Dermis microvascular lymphatic vessel endothelial cell (primary cell): ENCODE measurements around the gene AKT3. TPM values are rescaled to one million over a fixed set of nuclear protein-coding genes. Genes with fewer than 3 reads are reported as not detected.

Experiments
- DNase-seq, 2 donors: peaks; one replicate each; pipeline versions ENCODE4 v3.0.0 to v3.0.0-alpha.2; 2010; ENCODE audit warnings: low read depth in 2 of 2
- total RNA-seq: library from RNA; depleted of rRNA; stranded (reverse); fragments of >200 nt; gene quantifications from 2 replicates; pipeline ENCODE4 v1.2.1, GENCODE V29; 2014

Gene AKT3
- total RNA-seq, 1 donor from 2014 or later: 44.2 TPM

GRCh38 chr1:243469497-243469896 is 380.5 kb downstream of the AKT3 start:
- DNase-seq: no peak

- no peak for DNase-seq
Measured at GRCh38 chr1:243465738-243466137, 384.3 kb downstream of the AKT3 start.

GRCh38 chr1:243465081-243465480 is 385.0 kb downstream of the AKT3 start:
- DNase-seq: no peak

GRCh38 chr1:243462929-243463697 is 386.9 kb downstream of the AKT3 start:
- DNase-seq: no peak

GRCh38 chr1:243461700-243462099 is 388.3 kb downstream of the AKT3 start:
- DNase-seq: no peak

- DNase-seq: no peak
Measured at GRCh38 chr1:243459059-243459458, 391.0 kb downstream of the AKT3 start.

- no peak for DNase-seq
Measured at GRCh38 chr1:243457363-243457982, 392.6 kb downstream of the AKT3 start.

- DNase-seq: no peak
Measured at GRCh38 chr1:243455760-243456651, 394.0 kb downstream of the AKT3 start.

- no peak for DNase-seq
Measured at GRCh38 chr1:243454328-243454997, 395.6 kb downstream of the AKT3 start.

GRCh38 chr1:243452092-243452491 is 398.0 kb downstream of the AKT3 start:
- DNase-seq: no peak

GRCh38 chr1:243449373-243449772 is 400.7 kb downstream of the AKT3 start:
- DNase-seq: no peak

GRCh38 chr1:243447844-243448243 is 402.2 kb downstream of the AKT3 start:
- no peak for DNase-seq

- DNase-seq: no peak
Measured at GRCh38 chr1:243447347-243447746, 402.7 kb downstream of the AKT3 start.

GRCh38 chr1:243443557-243443956 is 406.5 kb downstream of the AKT3 start:
- DNase-seq: peak; percentile 10 to 58

- no peak for DNase-seq
Measured at GRCh38 chr1:243441601-243442000, 408.4 kb downstream of the AKT3 start.

GRCh38 chr1:243440406-243440805 is 409.6 kb downstream of the AKT3 start:
- no peak for DNase-seq

- no peak for DNase-seq
Measured at GRCh38 chr1:243438815-243439214, 411.2 kb downstream of the AKT3 start.
